ENCODE measurements around the gene TOMM40L. TPM values are rescaled to one million over a fixed set of nuclear protein-coding genes. Genes with fewer than 3 reads are reported as not detected.

Gene TOMM40L
- total RNA-seq, 1 donor: 13.4 TPM

DNA sequence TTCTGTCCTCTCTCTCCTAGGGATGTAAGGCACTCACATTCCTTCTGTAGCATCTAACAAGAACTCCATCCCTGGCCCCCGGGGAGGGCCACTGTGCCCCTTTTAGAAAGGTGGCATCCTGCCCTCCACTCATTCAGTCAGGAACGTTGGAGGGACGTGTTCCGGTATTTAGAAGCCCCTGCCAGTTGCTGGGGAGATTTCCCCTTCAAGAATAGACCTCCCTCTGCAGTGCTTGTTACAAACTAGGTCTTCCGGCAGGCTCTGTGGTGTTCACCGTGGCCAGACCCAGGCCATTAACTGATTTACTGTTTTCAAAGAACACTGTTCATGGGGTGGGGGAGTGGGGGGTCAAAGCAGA lies 33.5 kb downstream of the TOMM40L start:
- no peak for DNase-seq (ENCODE audit: low read depth)
- H3K4me3 ChIP-seq (ENCODE audit: low read depth, low read length): no peak overlapping the region
- no peak for TF ChIP-seq CTCF (IDR thresholded peaks at IDR 0.05; ENCODE audit: insufficient read depth, low read depth, low read length)

DNA sequence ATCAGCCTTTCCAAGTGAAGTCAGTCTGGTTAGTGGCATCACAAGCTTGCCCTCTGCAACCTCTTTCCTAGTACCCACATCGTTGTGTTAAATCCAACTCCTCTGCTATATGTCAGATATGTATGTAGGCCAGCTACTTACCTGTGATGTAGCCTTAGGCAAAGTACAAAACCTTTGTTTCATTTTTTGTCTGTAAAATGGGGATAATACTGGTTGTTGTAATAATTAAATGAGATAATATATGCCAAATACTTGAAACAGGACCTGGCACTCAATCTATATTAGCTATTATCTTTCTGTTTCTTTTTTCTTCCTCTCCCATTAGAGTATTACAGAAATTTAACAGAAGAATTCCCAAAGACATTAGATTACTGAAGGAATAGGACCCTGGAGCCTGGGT lies 33.9 kb downstream of the TOMM40L start:
- no peak for TF ChIP-seq CTCF (IDR thresholded peaks at IDR 0.05; ENCODE audit: insufficient read depth, low read depth, low read length)
- no peak overlapping the region for H3K4me3 ChIP-seq (ENCODE audit: low read depth, low read length)
- DNase-seq (ENCODE audit: low read depth): no peak

DNA sequence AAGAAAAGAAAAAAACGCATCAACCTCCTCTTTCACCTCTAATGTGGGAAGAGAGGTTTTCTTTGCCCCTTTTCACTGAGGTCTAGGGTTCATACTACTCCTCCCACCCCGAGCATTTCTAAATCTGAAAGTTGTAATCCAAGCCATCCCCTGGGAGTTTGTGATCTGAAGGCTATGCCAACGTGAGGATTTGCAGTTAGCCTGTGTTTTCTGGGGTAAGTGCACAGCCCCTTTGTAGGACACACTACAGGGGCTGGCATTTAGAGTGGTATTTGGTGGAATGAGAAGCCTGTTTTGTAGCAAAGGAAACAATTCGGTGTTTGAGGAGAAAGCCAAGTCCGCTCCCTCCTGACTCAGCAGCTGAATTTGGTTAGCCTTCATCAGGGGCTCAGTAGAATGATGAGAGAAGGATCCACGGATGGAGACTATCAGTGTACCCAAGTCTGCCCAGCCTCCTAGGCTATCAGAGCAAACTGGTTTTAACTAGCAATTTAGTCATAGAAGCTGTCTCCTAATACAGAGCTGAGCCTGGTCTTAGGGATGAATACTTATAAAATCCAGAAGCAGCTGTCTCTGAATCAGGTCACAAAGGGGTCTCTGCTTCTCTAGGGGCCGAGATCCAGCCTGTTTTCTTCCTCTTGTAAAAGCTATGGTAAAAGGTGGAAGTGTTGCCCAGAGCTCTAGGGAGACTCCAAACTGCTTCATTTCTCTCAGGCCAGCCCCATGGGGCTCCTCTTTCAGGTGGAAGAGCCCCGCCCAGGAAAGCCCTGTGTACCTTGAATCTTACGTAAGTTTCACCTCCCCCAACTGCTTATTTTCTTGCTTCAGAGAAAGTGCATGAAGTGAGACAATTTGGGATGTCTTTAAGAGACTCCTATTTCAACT lies 34.8 kb downstream of the TOMM40L start:
- TF ChIP-seq CTCF (IDR thresholded peaks at IDR 0.05; ENCODE audit: insufficient read depth, low read depth, low read length): no peak
- no peak for DNase-seq (ENCODE audit: low read depth)
- H3K4me3 ChIP-seq (ENCODE audit: low read depth, low read length): no peak overlapping the region

GRCh38 chr1:161261261-161262235 lies 35.7 kb downstream of the TOMM40L start:
- no peak overlapping the region for H3K4me3 ChIP-seq (ENCODE audit: low read depth, low read length)
- DNase-seq (ENCODE audit: low read depth): no peak
- TF ChIP-seq CTCF (IDR thresholded peaks at IDR 0.05; ENCODE audit: insufficient read depth, low read depth, low read length): no peak

- no peak overlapping the region for H3K4me3 ChIP-seq (ENCODE audit: low read depth, low read length)
- TF ChIP-seq CTCF (IDR thresholded peaks at IDR 0.05; ENCODE audit: insufficient read depth, low read depth, low read length): no peak
- no peak for DNase-seq (ENCODE audit: low read depth)
Measured at GRCh38 chr1:161265305-161265704, 39.4 kb downstream of the TOMM40L start.

DNA sequence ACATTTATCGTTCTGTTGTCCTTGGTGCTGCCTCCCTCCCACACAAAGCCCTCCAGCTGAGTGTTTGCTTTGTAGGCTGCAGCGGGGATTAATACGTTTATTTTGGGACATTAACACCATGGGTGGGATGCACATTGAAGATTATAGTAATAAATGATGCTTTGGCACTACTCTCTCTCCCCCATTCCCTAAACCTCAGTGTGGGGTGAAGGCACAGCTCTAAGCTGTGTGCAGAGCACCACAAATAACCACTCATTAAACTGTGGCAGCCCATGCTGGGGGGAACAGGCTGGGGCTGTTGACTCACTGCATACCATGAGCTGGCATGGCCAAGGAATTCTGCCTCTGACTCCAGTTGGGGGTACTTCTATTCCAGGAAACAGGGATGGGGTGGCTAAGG lies 40.3 kb downstream of the TOMM40L start:
- no peak for DNase-seq (ENCODE audit: low read depth)
- no peak for TF ChIP-seq CTCF (IDR thresholded peaks at IDR 0.05; ENCODE audit: insufficient read depth, low read depth, low read length)

More for the DNA sequence above, 40.3 kb downstream of the TOMM40L start:
- H3K4me3 ChIP-seq (ENCODE audit: low read depth, low read length): no peak overlapping the region

Data from fibroblast of villous mesenchyme (primary cell).